Measurements from ENCODE around the gene MFSD6L.
"Not testable (repeated sequence)": the region's sequence is repeated elsewhere in the genome, so short reads cannot be mapped to it uniquely, and the experiment has no call there.

Gene MFSD6L

GRCh38 chr17:8825802-8826201, 26.6 kb upstream of the MFSD6L start:
- DNase-seq (ENCODE audit: low read depth): no peak

- no peak for DNase-seq (ENCODE audit: low read depth)
These were observed 24.1 kb upstream of the MFSD6L start for GRCh38 chr17:8823279-8823678.

GRCh38 chr17:8822401-8823035, 23.4 kb upstream of the MFSD6L start:
- DNase-seq (ENCODE audit: low read depth): no peak

- DNase-seq (ENCODE audit: low read depth): no peak
These were observed 22.4 kb upstream of the MFSD6L start for GRCh38 chr17:8821446-8822105.

GRCh38 chr17:8820311-8821010, 21.3 kb upstream of the MFSD6L start:
- no peak for DNase-seq (ENCODE audit: low read depth)

- DNase-seq (ENCODE audit: low read depth): no peak
These were observed 19.6 kb upstream of the MFSD6L start for GRCh38 chr17:8818654-8819330.

GRCh38 chr17:8818047-8818446, 18.9 kb upstream of the MFSD6L start:
- DNase-seq (ENCODE audit: low read depth): no peak

- DNase-seq (ENCODE audit: low read depth): no peak
These were observed 7.9 kb upstream of the MFSD6L start for GRCh38 chr17:8806926-8807550.

GRCh38 chr17:8806253-8806925, 7.2 kb upstream of the MFSD6L start:
- DNase-seq (ENCODE audit: low read depth): no peak

GRCh38 chr17:8805396-8805795, 6.2 kb upstream of the MFSD6L start:
- DNase-seq (ENCODE audit: low read depth): not testable (repeated sequence)

- DNase-seq (ENCODE audit: low read depth): no peak
These were observed 4.6 kb upstream of the MFSD6L start for GRCh38 chr17:8803531-8804420.

- no peak for DNase-seq (ENCODE audit: low read depth)
These were observed 2.1 kb upstream of the MFSD6L start for GRCh38 chr17:8801135-8801840.

GRCh38 chr17:8800656-8801055, 1.5 kb upstream of the MFSD6L start:
- no peak for DNase-seq (ENCODE audit: low read depth)

- no peak for DNase-seq (ENCODE audit: low read depth)
These were observed 526 bp upstream of the MFSD6L start for GRCh38 chr17:8799570-8800212.

GRCh38 chr17:8798176-8798845, 854 bp downstream of the MFSD6L start:
- no peak for DNase-seq (ENCODE audit: low read depth)

GRCh38 chr17:8797621-8798175, 1.5 kb downstream of the MFSD6L start:
- no peak for DNase-seq (ENCODE audit: low read depth)

- no peak for DNase-seq (ENCODE audit: low read depth)
These were observed 4.5 kb downstream of the MFSD6L start for GRCh38 chr17:8794636-8795035.

- no peak for DNase-seq (ENCODE audit: low read depth)
These were observed 5.5 kb downstream of the MFSD6L start for GRCh38 chr17:8793649-8794048.

- DNase-seq (ENCODE audit: low read depth): no peak
These were observed 6.5 kb downstream of the MFSD6L start for GRCh38 chr17:8792646-8793045.
